Skin of body (tissue), 2 donors: Measurements from ENCODE around the gene MAN2A2. TPM values are rescaled to one million over a fixed set of nuclear protein-coding genes. Genes with fewer than 3 reads are reported as not detected.
"Not testable (repeated sequence)": the region's sequence is repeated elsewhere in the genome, so short reads cannot be mapped to it uniquely, and the experiment has no call there.

Source experiments
- DNase-seq: peaks from one replicate; lab custom pipeline; 2025; lab: John Stamatoyannopoulos, UW
- total RNA-seq: library from RNA; depleted of rRNA; stranded (reverse); fragments of >200 nt; gene quantifications from one replicate; pipeline ENCODE4 v1.2.3, GENCODE V29; 2014

The MAN2A2 gene
- total RNA-seq, 1 donor from 2014 or later: 22.5 TPM

- DNase-seq: no peak
These were observed 14.5 kb downstream of the MAN2A2 start for GRCh38 chr15:90917569-90917968.

GRCh38 chr15:90918034-90918788 lies 15.1 kb downstream of the MAN2A2 start:
- no peak for DNase-seq

GRCh38 chr15:90918835-90919234 lies 15.7 kb downstream of the MAN2A2 start:
- no peak for DNase-seq

GRCh38 chr15:90921887-90922286 lies 18.8 kb downstream of the MAN2A2 start:
- DNase-seq: no peak

GRCh38 chr15:90922712-90923322 lies 19.7 kb downstream of the MAN2A2 start:
- DNase-seq: not testable (repeated sequence)

- DNase-seq: no peak
These were observed 21.3 kb downstream of the MAN2A2 start for GRCh38 chr15:90924375-90924774.

GRCh38 chr15:90926766-90927165 lies 23.7 kb downstream of the MAN2A2 start:
- not testable (repeated sequence) for DNase-seq

GRCh38 chr15:90928106-90928505 lies 25.0 kb downstream of the MAN2A2 start:
- DNase-seq: not testable (repeated sequence)

- DNase-seq: peak; percentile 72
These were observed 26.3 kb downstream of the MAN2A2 start for GRCh38 chr15:90929246-90930019.

- DNase-seq: no peak
These were observed 27.9 kb downstream of the MAN2A2 start for GRCh38 chr15:90930861-90931574.

- no peak for DNase-seq
These were observed 28.4 kb downstream of the MAN2A2 start for GRCh38 chr15:90931575-90931827.

GRCh38 chr15:90931828-90932659 lies 28.9 kb downstream of the MAN2A2 start, which contains the start of gene HDDC3:
Gene HDDC3 (minus strand): TSS chr15:90932549. CDS start chr15:90932540, 9 bp downstream.
- peak; percentile 54 for DNase-seq

GRCh38 chr15:90932660-90932991 lies 29.5 kb downstream of the MAN2A2 start:
- no peak for DNase-seq

- no peak for DNase-seq
These were observed 30.2 kb downstream of the MAN2A2 start for GRCh38 chr15:90933301-90933700.

- DNase-seq: peak; percentile 40
These were observed 31.3 kb downstream of the MAN2A2 start for GRCh38 chr15:90934256-90934948.

GRCh38 chr15:90934949-90935751 lies 32.0 kb downstream of the MAN2A2 start, which contains the start of gene UNC45A:
Gene UNC45A (plus strand): TSS chr15:90935285. CDS start chr15:90935325, 40 bp downstream.
- peak; percentile 67 for DNase-seq

- no peak for DNase-seq
These were observed 33.7 kb downstream of the MAN2A2 start for GRCh38 chr15:90936823-90937222.

- DNase-seq: no peak
These were observed 35.2 kb downstream of the MAN2A2 start for GRCh38 chr15:90938261-90938660.

GRCh38 chr15:90939756-90940155 lies 36.7 kb downstream of the MAN2A2 start:
- no peak for DNase-seq
